ENCODE results near the gene SLC6A11.

Gene SLC6A11

DNA sequence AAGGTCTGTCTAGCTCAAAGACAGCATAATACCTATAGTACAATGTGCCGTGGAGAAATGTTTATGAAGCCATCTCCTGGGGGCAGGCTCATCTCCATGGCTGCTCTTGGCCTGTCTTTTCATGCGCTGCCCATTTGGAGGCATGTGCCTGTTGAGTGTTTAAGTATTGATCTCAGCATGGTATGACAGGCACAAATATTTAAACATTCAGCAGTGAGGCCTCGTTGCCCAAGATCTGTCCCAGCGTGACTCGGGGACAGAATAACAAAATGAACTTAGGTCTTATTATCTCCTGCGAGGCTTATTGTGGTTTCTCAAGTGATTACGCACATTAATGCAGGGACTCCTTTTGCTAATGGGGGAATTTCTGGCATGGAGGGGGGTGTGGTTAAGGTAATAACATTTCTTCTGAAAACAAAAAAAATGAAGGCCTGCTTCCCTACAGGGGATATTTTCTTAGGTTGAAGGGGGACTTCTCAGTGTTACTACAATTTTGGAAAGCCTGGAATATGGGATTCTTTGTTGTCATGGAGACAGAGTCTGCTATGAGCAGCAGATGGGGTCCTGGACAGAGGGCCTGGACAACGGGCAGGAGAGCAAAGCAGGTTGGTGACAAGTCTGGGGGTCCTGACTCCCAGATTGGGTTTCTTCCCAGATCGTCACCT, 172.1 kb downstream of the SLC6A11 start:
- DNase-seq (ENCODE audit: low spot score), result no peak
- TF ChIP-seq, protein P1, sequence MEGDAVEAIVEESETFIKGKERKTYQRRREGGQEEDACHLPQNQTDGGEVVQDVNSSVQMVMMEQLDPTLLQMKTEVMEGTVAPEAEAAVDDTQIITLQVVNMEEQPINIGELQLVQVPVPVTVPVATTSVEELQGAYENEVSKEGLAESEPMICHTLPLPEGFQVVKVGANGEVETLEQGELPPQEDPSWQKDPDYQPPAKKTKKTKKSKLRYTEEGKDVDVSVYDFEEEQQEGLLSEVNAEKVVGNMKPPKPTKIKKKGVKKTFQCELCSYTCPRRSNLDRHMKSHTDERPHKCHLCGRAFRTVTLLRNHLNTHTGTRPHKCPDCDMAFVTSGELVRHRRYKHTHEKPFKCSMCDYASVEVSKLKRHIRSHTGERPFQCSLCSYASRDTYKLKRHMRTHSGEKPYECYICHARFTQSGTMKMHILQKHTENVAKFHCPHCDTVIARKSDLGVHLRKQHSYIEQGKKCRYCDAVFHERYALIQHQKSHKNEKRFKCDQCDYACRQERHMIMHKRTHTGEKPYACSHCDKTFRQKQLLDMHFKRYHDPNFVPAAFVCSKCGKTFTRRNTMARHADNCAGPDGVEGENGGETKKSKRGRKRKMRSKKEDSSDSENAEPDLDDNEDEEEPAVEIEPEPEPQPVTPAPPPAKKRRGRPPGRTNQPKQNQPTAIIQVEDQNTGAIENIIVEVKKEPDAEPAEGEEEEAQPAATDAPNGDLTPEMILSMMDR (IDR thresholded peaks at IDR 0.05; ENCODE audit: extremely low read depth, missing control alignments), result no peak

DNA sequence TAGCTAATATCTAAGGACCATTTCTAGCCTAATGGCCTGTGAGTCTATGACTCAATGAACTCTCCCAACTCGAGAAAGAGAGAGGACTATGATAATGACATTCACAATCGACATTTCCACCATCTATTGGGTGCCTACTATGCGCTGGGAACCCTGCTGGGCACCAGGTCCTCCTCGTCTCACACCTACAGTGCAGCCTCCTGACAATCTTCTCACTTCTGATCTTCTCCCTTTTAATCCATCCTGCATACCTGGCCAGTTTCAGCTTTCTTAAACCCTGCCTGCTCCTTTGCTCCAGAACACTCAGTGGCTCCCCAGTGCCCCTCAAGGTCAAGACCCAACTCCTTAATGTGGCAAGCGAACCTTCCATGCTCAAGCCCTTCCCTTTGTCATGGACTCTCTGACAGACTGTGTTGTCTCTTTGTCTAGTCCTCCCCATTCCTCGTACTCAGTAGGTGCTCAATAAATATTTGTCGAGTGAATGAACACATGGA, 173.0 kb downstream of the SLC6A11 start:
- TF ChIP-seq, protein P1 (IDR thresholded peaks at IDR 0.05; ENCODE audit: extremely low read depth, missing control alignments), result no peak
- no peak for DNase-seq (ENCODE audit: low spot score)
